Gastroesophageal sphincter (tissue), 4 donors: ENCODE results near the gene RBBP8NL. TPM values are rescaled to one million over a fixed set of nuclear protein-coding genes. Genes with fewer than 3 reads are reported as not detected.

Experiments
- ATAC-seq: fragments of 150-250 bp; one replicate; pipeline ENCODE4 v1.9.1; 2016; ENCODE audit warnings: mild to moderate bottlenecking, moderate library complexity
- H3K27ac ChIP-seq, 4 donors: fragments of 200-600 bp; sonication (generic) in 3 of 4; 1 replicate in 3 of 4; 2 replicates in 1 of 4; pipeline ENCODE4 v1.5.1; 2016 to 2019
- H3K27me3 ChIP-seq: fragments of 200-600 bp; sonication (generic); one replicate; pipeline ENCODE4 v1.5.1; 2019
- H3K36me3 ChIP-seq, 2 donors: fragments of 200-600 bp; sonication (generic); one replicate each; pipeline ENCODE4 v1.5.1; 2019; ENCODE audit warnings: control low read depth in 1 of 2
- H3K4me1 ChIP-seq, 3 donors: fragments of 200-600 bp; sonication (generic); 1 replicate in 2 of 3; 2 replicates in 1 of 3; pipeline ENCODE4 v1.5.1; 2016 to 2019; ENCODE audit warnings: control low read depth in 2 of 3
- H3K4me3 ChIP-seq, 2 donors: fragments of 200-600 bp; sonication (generic); one replicate each; pipeline ENCODE4 v1.5.1; 2019; ENCODE audit warnings: mild to moderate bottlenecking in 1 of 2, moderate library complexity in 1 of 2
- H3K9me3 ChIP-seq, 3 donors: fragments of 200-600 bp; sonication (generic); one replicate each; pipeline ENCODE4 v1.5.1; 2017 to 2019; ENCODE audit warnings: control low read depth in 2 of 3
- EP300 ChIP-seq: sonication (generic); formaldehyde crosslinking; IDR thresholded peaks from one replicate; pipeline ENCODE4 v1.6.1; 2017; ENCODE audit warnings: antibody characterized with exemption, mild to moderate bottlenecking
- POLR2A ChIP-seq, 2 donors: fragments of 450-650 bp; IDR thresholded peaks; one replicate each; pipeline ENCODE4 v1.6.1; 2017; ENCODE audit warnings: antibody characterized with exemption in 2 of 2, mild to moderate bottlenecking in 2 of 2, moderate library complexity in 1 of 2
- POLR2AphosphoS5 ChIP-seq: sonication (generic); formaldehyde crosslinking; IDR thresholded peaks from one replicate; pipeline ENCODE4 v1.6.1; 2017; ENCODE audit warnings: antibody characterized with exemption
- WGBS, 2 donors: methylation state at CpG; one replicate each; pipeline ENCODE4 v1.1.5; 2018; ENCODE audit warnings: low coverage in 1 of 2; 5-methylcytosine and 5-hydroxymethylcytosine counted together
- total RNA-seq, 4 donors: library from RNA; depleted of rRNA; stranded (reverse); fragments of >200 nt; gene quantifications; one replicate each; pipeline ENCODE4 v1.1.0, GENCODE V29; 2016
- TF ChIP-seq, protein P1 (sequence below), 4 experiments: fragments of 200-600 bp in 2 of 4; fragments of 450-650 bp in 2 of 4; sonication (generic) in 1 of 4; IDR thresholded peaks; one replicate each; pipeline ENCODE4 v1.5.1; 2017 to 2019; ENCODE audit warnings: antibody characterized with exemption in 4 of 4, mild to moderate bottlenecking in 2 of 4, moderate library complexity in 2 of 4

Gene RBBP8NL
- total RNA-seq, 4 donors from 2014 or later, result 0.20 TPM; not detected in 3

DNA sequence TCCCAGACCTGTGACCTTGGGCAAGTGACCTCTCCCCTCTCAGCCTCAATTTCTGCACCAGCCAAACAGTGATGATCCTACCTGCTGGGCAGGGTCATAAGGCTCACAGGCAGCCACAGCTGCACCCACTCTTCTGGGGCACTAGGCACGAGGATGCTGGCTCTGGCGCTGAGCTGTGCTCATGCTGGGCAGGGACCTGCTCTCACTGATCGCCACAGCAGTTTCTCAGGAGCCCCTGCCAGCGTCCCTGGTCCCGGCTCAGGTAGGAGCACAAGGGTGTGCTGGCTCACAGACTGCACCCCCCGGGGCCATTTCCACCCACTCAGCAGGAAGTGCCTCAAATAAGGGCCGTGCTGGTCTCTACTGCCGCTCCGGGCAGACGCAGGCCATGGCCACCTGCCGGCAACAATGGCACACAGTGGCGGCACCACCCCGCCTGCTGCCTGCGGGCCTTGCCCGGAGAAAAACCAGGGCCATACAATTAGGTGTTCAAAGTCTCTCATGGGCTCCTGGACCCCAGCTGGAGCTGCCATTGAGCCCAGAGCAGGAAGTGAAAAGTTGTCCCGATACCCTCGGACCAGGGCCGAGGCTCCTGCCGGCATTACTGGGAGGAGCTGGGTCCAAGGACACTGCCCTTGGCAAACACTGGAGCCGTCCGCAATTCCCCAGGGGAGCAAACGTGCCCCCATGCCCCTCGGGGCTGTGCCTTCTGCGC lies 15.7 kb downstream of the RBBP8NL start:
- Histone ChIP-seq H3K4me1 (peaks cover 0 to 26% (median 15%) of the 10 kb centered on the region in 3 donors), H3K27ac (no peak overlapping the region), H3K9me3 (no peaks in the 10 kb centered on the region), H3K4me3 (no peak overlapping the region), H3K27me3 (peaks cover 18% of the 10 kb centered on the region), H3K36me3 (no peaks in the 10 kb centered on the region)
- TF ChIP-seq, protein P1, sequence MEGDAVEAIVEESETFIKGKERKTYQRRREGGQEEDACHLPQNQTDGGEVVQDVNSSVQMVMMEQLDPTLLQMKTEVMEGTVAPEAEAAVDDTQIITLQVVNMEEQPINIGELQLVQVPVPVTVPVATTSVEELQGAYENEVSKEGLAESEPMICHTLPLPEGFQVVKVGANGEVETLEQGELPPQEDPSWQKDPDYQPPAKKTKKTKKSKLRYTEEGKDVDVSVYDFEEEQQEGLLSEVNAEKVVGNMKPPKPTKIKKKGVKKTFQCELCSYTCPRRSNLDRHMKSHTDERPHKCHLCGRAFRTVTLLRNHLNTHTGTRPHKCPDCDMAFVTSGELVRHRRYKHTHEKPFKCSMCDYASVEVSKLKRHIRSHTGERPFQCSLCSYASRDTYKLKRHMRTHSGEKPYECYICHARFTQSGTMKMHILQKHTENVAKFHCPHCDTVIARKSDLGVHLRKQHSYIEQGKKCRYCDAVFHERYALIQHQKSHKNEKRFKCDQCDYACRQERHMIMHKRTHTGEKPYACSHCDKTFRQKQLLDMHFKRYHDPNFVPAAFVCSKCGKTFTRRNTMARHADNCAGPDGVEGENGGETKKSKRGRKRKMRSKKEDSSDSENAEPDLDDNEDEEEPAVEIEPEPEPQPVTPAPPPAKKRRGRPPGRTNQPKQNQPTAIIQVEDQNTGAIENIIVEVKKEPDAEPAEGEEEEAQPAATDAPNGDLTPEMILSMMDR (IDR thresholded peaks at IDR 0.05), result no peak
- no peak for TF ChIP-seq POLR2A (IDR thresholded peaks at IDR 0.05)
- no peak for TF ChIP-seq EP300
- no peak for TF ChIP-seq POLR2AphosphoS5
- WGBS, 2 donors, result 85% methylated on average over 8 of the region's 24 CpGs; no CpG with 5 or more reads in 1 of the 2 donors
- no peak for ATAC-seq

GRCh38 chr20:62410746-62411478 lies 16.4 kb downstream of the RBBP8NL start:
- H3K27ac ChIP-seq, result no peak overlapping the region
- no CpG with 5 or more reads among the region's 19 CpGs for whole genome bisulfite sequencing, 2 donors

DNA sequence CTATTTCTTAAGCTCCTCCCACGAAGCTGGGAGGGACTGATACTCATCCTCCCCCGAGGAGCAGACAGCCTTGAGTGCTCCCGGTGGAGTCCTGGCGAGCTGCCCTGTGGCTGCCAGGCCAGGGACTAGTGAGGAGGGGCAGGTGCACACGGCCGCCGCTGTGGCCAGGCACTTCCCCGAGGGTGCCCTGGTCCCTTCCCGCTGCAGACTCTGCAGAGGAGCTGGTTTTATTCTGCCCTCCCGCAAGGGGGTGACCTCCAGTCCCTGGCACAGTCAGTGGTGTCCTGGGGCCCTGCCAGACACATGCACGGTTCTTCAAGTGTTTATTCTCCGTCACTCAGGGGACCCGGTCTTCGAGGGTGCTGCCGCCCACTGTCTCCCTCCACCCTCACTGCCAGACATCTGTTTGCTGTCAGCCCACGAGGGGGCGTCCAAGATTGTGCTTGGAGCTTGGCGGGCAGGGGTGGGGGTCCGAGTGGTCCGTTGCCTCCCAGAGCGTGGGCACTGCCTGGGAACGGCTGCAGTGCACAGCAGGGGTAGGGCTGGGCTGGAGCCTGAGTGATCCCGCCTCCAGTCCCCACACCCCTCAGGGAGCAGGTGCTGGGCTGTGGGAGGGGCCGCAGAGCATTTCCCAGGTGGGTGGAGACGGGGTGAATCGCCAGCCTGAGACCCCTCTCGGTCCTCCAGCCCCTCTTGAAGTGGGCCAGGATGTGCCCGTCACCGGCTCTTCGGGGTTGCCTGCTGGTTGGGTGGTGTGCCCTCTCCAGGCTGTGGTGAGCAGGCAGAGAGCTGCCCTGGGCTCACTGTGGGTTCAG lies 17.2 kb downstream of the RBBP8NL start:
- Histone ChIP-seq H3K36me3 (no peaks in the 10 kb centered on the region), H3K4me1 (peaks cover 0 to 41% (median 27%) of the 10 kb centered on the region in 3 donors), H3K27me3 (peaks cover 3% of the 10 kb centered on the region), H3K9me3 (no peaks in the 10 kb centered on the region), H3K27ac (peak overlapping the region in 2 of 4 donors; percentile 29 to 33), H3K4me3 (no peak overlapping the region)
- WGBS, 2 donors, result 0% methylated on average over 1 of the region's 30 CpGs; no CpG with 5 or more reads in 1 of the 2 donors
- no peak for ATAC-seq
- TF ChIP-seq, protein P1 (IDR thresholded peaks at IDR 0.05), result peak in 3 of 4 experiments; percentile 34 to 63 (median 40)
- TF ChIP-seq POLR2A (IDR thresholded peaks at IDR 0.05), result no peak

More at GRCh38 chr20:62410746-62411478, 16.4 kb downstream of the RBBP8NL start:
- Histone ChIP-seq H3K27me3 (peaks cover 11% of the 10 kb centered on the region), H3K4me1 (peaks cover 0 to 34% (median 22%) of the 10 kb centered on the region in 3 donors), H3K9me3 (no peaks in the 10 kb centered on the region), H3K36me3 (no peaks in the 10 kb centered on the region), H3K4me3 (no peak overlapping the region)
- ATAC-seq, result no peak
- TF ChIP-seq POLR2A (IDR thresholded peaks at IDR 0.05) (no peak), POLR2AphosphoS5 (no peak), EP300 (no peak)
- TF ChIP-seq, protein P1 (IDR thresholded peaks at IDR 0.05), result no peak

- TF ChIP-seq POLR2AphosphoS5, result no peak
- TF ChIP-seq, protein P1 (IDR thresholded peaks at IDR 0.05), result no peak
- TF ChIP-seq POLR2A (IDR thresholded peaks at IDR 0.05), result no peak
- ATAC-seq, result no peak
- Histone ChIP-seq H3K27ac (peak overlapping the region in 1 of 4 donors; percentile 33), H3K36me3 (no peaks in the 10 kb centered on the region), H3K9me3 (no peaks in the 10 kb centered on the region), H3K27me3 (no peaks in the 10 kb centered on the region), H3K4me1 (peaks cover 0 to 50% (median 27%) of the 10 kb centered on the region in 3 donors), H3K4me3 (no peak overlapping the region)
- WGBS, 2 donors, result 93% methylated on average over 2 of the region's 12 CpGs; no CpG with 5 or more reads in 1 of the 2 donors
These were observed 18.1 kb downstream of the RBBP8NL start for GRCh38 chr20:62409086-62409853.
